ENCODE results near the gene MAPK12.
"Not testable (repeated sequence)": the region's sequence is repeated elsewhere in the genome, so short reads cannot be mapped to it uniquely, and the experiment has no call there.

Gene MAPK12

DNA sequence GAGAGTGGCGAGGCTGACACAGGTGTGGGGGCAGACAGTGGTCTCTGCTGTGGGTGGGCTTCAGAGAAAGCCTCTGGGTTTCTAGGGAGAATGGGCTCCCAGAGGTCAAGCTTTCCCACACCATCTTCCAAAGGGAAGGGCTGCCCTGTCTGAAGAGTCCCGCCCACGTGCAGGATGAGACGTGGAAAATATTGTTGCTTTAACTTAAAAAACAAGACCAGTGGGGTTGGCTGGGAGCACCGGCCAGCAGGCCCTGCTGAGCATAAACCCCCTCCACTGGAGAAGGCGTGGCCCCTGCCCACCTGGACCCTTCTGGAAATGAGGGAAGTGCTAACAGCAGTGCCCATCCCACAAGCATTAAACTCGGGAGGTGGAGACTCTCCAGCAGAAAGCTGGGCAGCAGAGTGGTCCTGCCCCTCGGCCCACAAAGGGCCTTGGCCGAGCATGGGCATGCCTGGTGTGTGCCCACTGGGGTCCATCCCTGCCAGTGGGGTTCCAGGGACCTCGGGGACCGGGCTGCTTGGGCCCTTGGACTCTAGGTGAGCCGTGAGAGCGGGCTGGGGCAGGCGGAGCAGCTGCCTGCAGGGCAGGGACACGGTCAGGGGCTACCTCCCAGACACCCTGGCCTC, 45.3 kb downstream of the MAPK12 start:
- DNase-seq (ENCODE audit: low read depth, low spot score), result no peak

- DNase-seq (ENCODE audit: low read depth, low spot score), result no peak
These were observed 46.0 kb downstream of the MAPK12 start for GRCh38 chr22:50215297-50216054.

- DNase-seq (ENCODE audit: low read depth, low spot score), result no peak
These were observed 48.2 kb downstream of the MAPK12 start for GRCh38 chr22:50213263-50213662.

GRCh38 chr22:50211147-50211546, 50.3 kb downstream of the MAPK12 start:
- DNase-seq (ENCODE audit: low read depth, low spot score), result no peak

- DNase-seq (ENCODE audit: low read depth, low spot score), result no peak
These were observed 50.9 kb downstream of the MAPK12 start for GRCh38 chr22:50210378-50211139.

DNA sequence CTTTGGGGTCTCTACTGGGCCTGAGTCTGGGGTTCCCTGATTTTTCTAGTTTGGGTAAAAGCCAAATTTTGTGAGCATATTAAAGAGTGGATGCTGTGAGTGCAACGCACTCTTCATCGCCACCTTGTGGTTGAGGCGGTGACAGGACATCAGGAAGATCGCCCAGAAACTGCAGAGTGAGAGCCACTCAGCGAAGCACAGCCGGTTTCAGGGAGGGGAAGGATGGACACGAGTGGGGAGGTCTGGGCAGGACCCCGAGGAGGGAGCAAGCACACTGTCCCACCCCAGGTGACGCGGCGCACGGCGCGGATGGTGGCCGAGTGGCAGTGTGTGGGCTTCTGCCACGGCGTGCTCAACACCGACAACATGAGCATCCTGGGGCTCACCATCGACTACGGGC, 51.6 kb downstream of the MAPK12 start:
- DNase-seq (ENCODE audit: low read depth, low spot score), result no peak

DNA sequence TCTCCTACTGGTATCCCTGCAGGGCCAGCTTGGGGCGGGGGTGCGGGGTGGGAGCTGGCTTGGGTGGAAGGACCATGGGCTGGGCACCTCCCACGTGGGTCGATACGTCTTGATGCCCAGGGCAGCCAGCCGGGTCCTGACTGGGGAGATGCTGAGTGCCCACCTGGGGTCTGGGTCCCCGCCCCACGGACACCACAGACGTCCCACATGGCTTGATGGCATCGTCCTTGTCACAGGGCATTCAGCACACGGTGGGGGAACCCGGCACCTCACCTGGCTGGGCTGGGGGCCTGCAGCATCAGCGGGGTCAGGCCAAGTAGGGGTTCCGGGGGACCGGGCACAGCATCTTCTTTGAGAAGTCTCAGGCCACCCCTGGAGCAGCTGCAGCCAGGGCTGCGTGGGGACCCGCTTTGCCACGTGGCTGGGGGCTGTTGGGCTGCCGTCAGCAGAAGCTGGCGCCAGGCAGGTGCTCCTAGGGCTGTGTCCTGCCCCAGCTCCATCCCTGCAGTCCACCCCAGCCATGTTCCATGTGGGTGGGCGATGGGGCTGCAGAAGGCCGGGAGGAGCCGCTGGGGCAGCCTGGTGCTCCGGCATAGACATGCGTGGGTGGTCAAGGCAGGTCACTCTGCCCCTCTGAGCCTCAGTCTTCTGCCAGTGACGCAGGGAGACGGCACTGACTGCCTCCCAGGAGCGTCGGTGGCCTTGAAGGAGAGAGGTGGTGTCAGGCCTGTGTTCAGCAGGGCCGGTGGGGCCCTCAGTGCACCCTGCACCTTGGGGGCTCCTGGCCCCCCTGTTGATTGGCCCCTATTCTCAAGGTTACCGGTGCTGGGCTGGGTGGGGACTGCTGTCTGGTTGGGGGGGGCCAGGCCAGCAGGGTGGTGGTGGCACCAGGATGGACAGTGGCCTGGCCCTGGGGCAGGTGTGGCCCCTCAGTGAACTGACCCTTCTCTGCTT, 52.3 kb downstream of the MAPK12 start:
- DNase-seq (ENCODE audit: low read depth, low spot score), result no peak

- DNase-seq (ENCODE audit: low read depth, low spot score), result no peak
These were observed 53.0 kb downstream of the MAPK12 start for GRCh38 chr22:50208430-50208938.

GRCh38 chr22:50207383-50208140, 53.9 kb downstream of the MAPK12 start:
- DNase-seq (ENCODE audit: low read depth, low spot score), result no peak

DNA sequence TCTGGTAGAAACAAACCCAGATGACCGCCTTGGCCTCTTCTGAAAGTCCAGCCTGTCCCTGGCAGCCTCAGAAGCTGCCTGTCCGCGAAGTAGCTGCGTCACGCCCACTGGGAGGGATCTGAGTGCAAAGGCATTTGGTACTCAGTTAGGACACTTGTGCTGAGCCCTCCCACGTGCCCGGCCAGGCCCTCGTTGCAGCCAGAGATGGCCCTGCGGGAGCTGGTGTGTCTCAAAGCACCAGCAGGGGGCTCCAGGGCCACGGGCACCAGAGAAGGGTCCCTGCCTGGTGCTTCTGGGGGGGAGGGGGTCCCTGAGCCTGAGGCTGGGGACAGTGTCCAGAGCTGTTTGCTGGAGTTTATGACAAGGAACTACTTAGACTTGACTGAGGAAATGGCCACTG, 54.9 kb downstream of the MAPK12 start:
- DNase-seq (ENCODE audit: low read depth, low spot score), result no peak

DNA sequence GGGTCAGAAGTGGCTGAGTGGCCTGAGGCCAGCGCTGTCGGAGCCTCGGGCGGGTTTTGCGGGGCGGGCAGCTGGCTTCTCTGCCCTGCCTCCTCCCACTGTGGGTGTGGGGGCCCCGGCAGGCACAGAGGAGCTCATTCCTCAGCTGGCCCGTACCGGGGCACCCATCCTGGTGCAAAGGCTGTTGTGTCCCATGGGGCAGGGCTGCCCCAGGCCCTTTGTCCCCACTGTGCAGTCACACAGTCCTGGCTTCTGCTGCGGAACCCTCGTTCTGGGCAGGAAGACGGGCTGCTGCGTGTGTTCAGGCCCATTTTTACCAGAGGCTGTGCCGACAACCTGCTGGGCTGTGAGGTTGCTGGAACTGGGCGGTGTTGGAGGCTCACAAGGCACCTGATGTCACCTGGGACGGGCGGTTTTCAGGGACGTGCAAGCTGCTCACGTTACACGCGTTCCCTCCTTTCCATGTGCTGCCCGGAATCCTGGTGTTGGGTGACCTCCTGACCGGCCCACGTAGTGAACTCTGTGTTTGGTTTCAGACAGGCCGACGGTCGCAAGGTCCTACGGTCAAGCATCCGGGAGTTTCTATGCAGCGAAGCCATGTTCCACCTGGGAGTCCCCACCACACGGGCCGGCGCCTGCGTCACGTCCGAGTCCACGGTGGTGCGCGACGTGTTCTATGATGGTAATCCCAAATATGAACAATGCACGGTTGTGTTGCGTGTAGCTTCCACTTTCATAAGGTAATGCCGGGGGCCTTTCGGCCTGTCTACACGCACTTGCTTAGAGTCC, 55.5 kb downstream of the MAPK12 start:
- no peak for DNase-seq (ENCODE audit: low read depth, low spot score)

DNA sequence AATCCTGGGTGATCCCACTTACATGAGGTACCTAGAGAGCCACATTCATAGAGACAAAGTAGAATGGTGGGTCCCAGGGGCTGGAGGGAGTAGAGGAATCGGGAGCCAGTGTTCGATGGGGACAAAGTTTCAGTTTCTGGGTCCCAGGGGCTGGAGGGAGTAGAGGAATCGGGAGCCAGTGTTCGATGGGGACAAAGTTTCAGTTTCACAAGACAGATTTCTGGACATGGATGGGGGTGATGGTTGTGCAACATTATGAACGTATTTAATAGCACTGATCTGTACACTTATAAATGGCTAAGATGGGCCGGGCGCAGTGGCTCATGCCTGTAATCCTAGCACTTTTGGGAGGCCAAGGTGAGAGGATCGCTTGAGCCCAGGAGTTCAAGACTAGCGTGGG, 56.5 kb downstream of the MAPK12 start:
- DNase-seq (ENCODE audit: low read depth, low spot score), result not testable (repeated sequence)

GRCh38 chr22:50204571-50204970, 56.9 kb downstream of the MAPK12 start:
- DNase-seq (ENCODE audit: low read depth, low spot score), result no peak

- no peak for DNase-seq (ENCODE audit: low read depth, low spot score)
These were observed 58.2 kb downstream of the MAPK12 start for GRCh38 chr22:50203288-50203687.
